Measurements from ENCODE around the gene TCN2. TPM values are rescaled to one million over a fixed set of nuclear protein-coding genes. Genes with fewer than 3 reads are reported as not detected.
"Not testable (repeated sequence)": the region's sequence is repeated elsewhere in the genome, so short reads cannot be mapped to it uniquely, and the experiment has no call there.

The TCN2 gene
- total RNA-seq, 1 donor from 2014 or later: 6.7 TPM

DNA sequence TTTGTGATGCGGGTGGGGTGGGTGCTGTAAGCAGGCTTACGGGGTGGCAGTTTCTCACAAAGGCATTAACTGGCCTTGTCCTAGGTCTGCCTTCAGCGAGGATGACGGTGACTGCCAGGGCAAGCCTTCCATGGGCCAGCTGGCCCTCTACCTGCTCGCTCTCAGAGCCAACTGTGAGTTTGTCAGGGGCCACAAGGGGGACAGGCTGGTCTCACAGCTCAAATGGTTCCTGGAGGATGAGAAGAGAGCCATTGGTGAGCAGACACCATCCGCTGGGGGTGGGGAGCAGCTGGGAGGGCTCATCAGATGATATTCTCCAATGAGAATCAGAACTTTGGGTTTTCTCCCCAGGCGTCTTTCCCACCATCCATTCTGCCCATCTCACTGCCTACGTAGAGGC is 5.8 kb downstream of the TCN2 start:
- TF ChIP-seq, protein P1, sequence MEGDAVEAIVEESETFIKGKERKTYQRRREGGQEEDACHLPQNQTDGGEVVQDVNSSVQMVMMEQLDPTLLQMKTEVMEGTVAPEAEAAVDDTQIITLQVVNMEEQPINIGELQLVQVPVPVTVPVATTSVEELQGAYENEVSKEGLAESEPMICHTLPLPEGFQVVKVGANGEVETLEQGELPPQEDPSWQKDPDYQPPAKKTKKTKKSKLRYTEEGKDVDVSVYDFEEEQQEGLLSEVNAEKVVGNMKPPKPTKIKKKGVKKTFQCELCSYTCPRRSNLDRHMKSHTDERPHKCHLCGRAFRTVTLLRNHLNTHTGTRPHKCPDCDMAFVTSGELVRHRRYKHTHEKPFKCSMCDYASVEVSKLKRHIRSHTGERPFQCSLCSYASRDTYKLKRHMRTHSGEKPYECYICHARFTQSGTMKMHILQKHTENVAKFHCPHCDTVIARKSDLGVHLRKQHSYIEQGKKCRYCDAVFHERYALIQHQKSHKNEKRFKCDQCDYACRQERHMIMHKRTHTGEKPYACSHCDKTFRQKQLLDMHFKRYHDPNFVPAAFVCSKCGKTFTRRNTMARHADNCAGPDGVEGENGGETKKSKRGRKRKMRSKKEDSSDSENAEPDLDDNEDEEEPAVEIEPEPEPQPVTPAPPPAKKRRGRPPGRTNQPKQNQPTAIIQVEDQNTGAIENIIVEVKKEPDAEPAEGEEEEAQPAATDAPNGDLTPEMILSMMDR (IDR thresholded peaks at IDR 0.05; ENCODE audit: insufficient read depth, low read length, poor library complexity, severe bottlenecking): no peak
- DNase-seq (ENCODE audit: low read depth): no peak
- H3K27me3 ChIP-seq (ENCODE audit: control insufficient read depth, insufficient read depth, low read length): no peaks in the 10 kb centered on the region
- no peaks in the 10 kb centered on the region for H3K36me3 ChIP-seq (ENCODE audit: control insufficient read depth, insufficient read depth, low read length)
- H3K4me3 ChIP-seq (ENCODE audit: low read depth, low read length): no peak overlapping the region

- no peaks in the 10 kb centered on the region for H3K27me3 ChIP-seq (ENCODE audit: control insufficient read depth, insufficient read depth, low read length)
- no peaks in the 10 kb centered on the region for H3K36me3 ChIP-seq (ENCODE audit: control insufficient read depth, insufficient read depth, low read length)
- TF ChIP-seq, protein P1 (IDR thresholded peaks at IDR 0.05; ENCODE audit: insufficient read depth, low read length, poor library complexity, severe bottlenecking): no peak
- no peak for DNase-seq (ENCODE audit: low read depth)
- H3K4me3 ChIP-seq (ENCODE audit: low read depth, low read length): no peak overlapping the region
Observed at GRCh38 chr22:30614268-30614667, 7.3 kb downstream of the TCN2 start.

- Histone ChIP-seq H3K4me3 (ENCODE audit: low read depth, low read length) (no peak overlapping the region), H3K36me3 (ENCODE audit: control insufficient read depth, insufficient read depth, low read length) (no peaks in the 10 kb centered on the region), H3K27me3 (ENCODE audit: control insufficient read depth, insufficient read depth, low read length) (no peaks in the 10 kb centered on the region)
- TF ChIP-seq, protein P1 (IDR thresholded peaks at IDR 0.05; ENCODE audit: insufficient read depth, low read length, poor library complexity, severe bottlenecking): no peak
- DNase-seq (ENCODE audit: low read depth): no peak
Observed at GRCh38 chr22:30614879-30615278, 7.9 kb downstream of the TCN2 start.

- Histone ChIP-seq H3K4me3 (ENCODE audit: low read depth, low read length) (no peak overlapping the region), H3K27me3 (ENCODE audit: control insufficient read depth, insufficient read depth, low read length) (no peaks in the 10 kb centered on the region), H3K36me3 (ENCODE audit: control insufficient read depth, insufficient read depth, low read length) (no peaks in the 10 kb centered on the region)
- TF ChIP-seq, protein P1 (IDR thresholded peaks at IDR 0.05; ENCODE audit: insufficient read depth, low read length, poor library complexity, severe bottlenecking): no peak
- no peak for DNase-seq (ENCODE audit: low read depth)
Observed at GRCh38 chr22:30615543-30615954, 8.6 kb downstream of the TCN2 start.

- Histone ChIP-seq H3K36me3 (ENCODE audit: control insufficient read depth, insufficient read depth, low read length) (no peaks in the 10 kb centered on the region), H3K4me3 (ENCODE audit: low read depth, low read length) (no peak overlapping the region), H3K27me3 (ENCODE audit: control insufficient read depth, insufficient read depth, low read length) (no peaks in the 10 kb centered on the region)
- TF ChIP-seq, protein P1 (IDR thresholded peaks at IDR 0.05; ENCODE audit: insufficient read depth, low read length, poor library complexity, severe bottlenecking): no peak
- no peak for DNase-seq (ENCODE audit: low read depth)
Observed at GRCh38 chr22:30617819-30618218, 10.8 kb downstream of the TCN2 start.

- DNase-seq (ENCODE audit: low read depth); H3K36me3 ChIP-seq (ENCODE audit: control insufficient read depth, insufficient read depth, low read length); H3K4me3 ChIP-seq (ENCODE audit: low read depth, low read length); H3K27me3 ChIP-seq (ENCODE audit: control insufficient read depth, insufficient read depth, low read length): not testable (repeated sequence)
Observed at GRCh38 chr22:30619909-30620308, 12.9 kb downstream of the TCN2 start.
